ENCODE data around the gene NLRP6. TPM values are rescaled to one million over a fixed set of nuclear protein-coding genes. Genes with fewer than 3 reads are reported as not detected.

NLRP6 gene
- total RNA-seq, 2 experiments from 2014 or later: 0.25 to 0.65 TPM

GRCh38 chr11:244376-244775, 33.8 kb upstream of the NLRP6 start:
- Histone ChIP-seq H3K4me3 (ENCODE audit: low read depth, low read length, poor library complexity, severe bottlenecking) (no peak overlapping the region), H2AFZ (ENCODE audit: low read length) (no peak overlapping the region), H3K36me3 (ENCODE audit: insufficient read depth, low read length) (peaks cover 96% of the 10 kb centered on the region), H3K4me1 (ENCODE audit: insufficient read depth, low read length, poor library complexity, severe bottlenecking) (no peaks in the 10 kb centered on the region), H3K9me3 (ENCODE audit: low read length) (no peaks in the 10 kb centered on the region), H3K9me2 (ENCODE audit: insufficient read depth, low read length) (no peaks in the 10 kb centered on the region), H3K27ac (ENCODE audit: low read depth, low read length, poor library complexity, severe bottlenecking) (no peak overlapping the region), H3K79me2 (ENCODE audit: insufficient read depth, low read depth, low read length) (peaks cover 6% of the 10 kb centered on the region; the same call in 1 of the 2 replicates), H3K4me2 (ENCODE audit: low read length) (no peak overlapping the region), H4K20me1 (ENCODE audit: insufficient read depth, low read length) (no peaks in the 10 kb centered on the region)
- ChIA-PET CTCF (ENCODE audit: unreplicated experiment) (no interaction called here), POLR2A (no interaction called here)
- TF ChIP-seq, protein P1, sequence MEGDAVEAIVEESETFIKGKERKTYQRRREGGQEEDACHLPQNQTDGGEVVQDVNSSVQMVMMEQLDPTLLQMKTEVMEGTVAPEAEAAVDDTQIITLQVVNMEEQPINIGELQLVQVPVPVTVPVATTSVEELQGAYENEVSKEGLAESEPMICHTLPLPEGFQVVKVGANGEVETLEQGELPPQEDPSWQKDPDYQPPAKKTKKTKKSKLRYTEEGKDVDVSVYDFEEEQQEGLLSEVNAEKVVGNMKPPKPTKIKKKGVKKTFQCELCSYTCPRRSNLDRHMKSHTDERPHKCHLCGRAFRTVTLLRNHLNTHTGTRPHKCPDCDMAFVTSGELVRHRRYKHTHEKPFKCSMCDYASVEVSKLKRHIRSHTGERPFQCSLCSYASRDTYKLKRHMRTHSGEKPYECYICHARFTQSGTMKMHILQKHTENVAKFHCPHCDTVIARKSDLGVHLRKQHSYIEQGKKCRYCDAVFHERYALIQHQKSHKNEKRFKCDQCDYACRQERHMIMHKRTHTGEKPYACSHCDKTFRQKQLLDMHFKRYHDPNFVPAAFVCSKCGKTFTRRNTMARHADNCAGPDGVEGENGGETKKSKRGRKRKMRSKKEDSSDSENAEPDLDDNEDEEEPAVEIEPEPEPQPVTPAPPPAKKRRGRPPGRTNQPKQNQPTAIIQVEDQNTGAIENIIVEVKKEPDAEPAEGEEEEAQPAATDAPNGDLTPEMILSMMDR (conservative IDR thresholded peaks at IDR 0.05; ENCODE audit: low read length): no peak
- no peak for TF ChIP-seq EZH2phosphoT487 (IDR thresholded peaks at IDR 0.05; ENCODE audit: borderline replicate concordance, low read depth, low read length)
- intact Hi-C loops (cut with micrococcal nuclease; ENCODE audit: unreplicated experiment): no loop called here
- DNase-seq (ENCODE audit: low spot score): no peak
- BruUV-seq (replicated peaks): no TSS peak

GRCh38 chr11:249062-249461, 29.1 kb upstream of the NLRP6 start:
- ChIA-PET CTCF (ENCODE audit: unreplicated experiment) (no interaction called here), POLR2A (interaction anchor here (0.7 to 1.1 kb wide), 3 partner anchors 8 to 19 kb away, joined by 3 to 4 read pairs (median 3); partner anchors contain the start of gene PSMD13)
- TF ChIP-seq, protein P1 (conservative IDR thresholded peaks at IDR 0.05; ENCODE audit: low read length): no peak
- TF ChIP-seq EZH2phosphoT487 (IDR thresholded peaks at IDR 0.05; ENCODE audit: borderline replicate concordance, low read depth, low read length): no peak
- no peak overlapping the region for H3K27ac ChIP-seq (ENCODE audit: low read depth, low read length, poor library complexity, severe bottlenecking)
- intact Hi-C loops (cut with micrococcal nuclease; ENCODE audit: unreplicated experiment): no loop called here
- no peak overlapping the region for H2AFZ ChIP-seq (ENCODE audit: low read length)
- H3K79me2 ChIP-seq (ENCODE audit: insufficient read depth, low read depth, low read length): no peaks in the 10 kb centered on the region
- no peak overlapping the region for H3K4me3 ChIP-seq (ENCODE audit: low read depth, low read length, poor library complexity, severe bottlenecking)
- H3K9me2 ChIP-seq (ENCODE audit: insufficient read depth, low read length): no peaks in the 10 kb centered on the region
- H3K36me3 ChIP-seq (ENCODE audit: insufficient read depth, low read length): peaks cover 97% of the 10 kb centered on the region
- H3K9me3 ChIP-seq (ENCODE audit: low read length): no peaks in the 10 kb centered on the region
- DNase-seq (ENCODE audit: low spot score): no peak
- H3K4me2 ChIP-seq (ENCODE audit: low read length): no peak overlapping the region
- H3K4me1 ChIP-seq (ENCODE audit: insufficient read depth, low read length, poor library complexity, severe bottlenecking): no peaks in the 10 kb centered on the region
- no peaks in the 10 kb centered on the region for H4K20me1 ChIP-seq (ENCODE audit: insufficient read depth, low read length)
- no TSS peak for BruUV-seq (replicated peaks)

- POLR2A ChIA-PET: interaction anchor here (0.8 to 1.6 kb wide), 5 partner anchors 9 to 43 kb away, joined by 3 to 5 read pairs (median 4); partner anchors contain the start of genes BET1L, PSMD13 and RIC8A
Observed at GRCh38 chr11:250274-250673, 27.9 kb upstream of the NLRP6 start.

More at GRCh38 chr11:250274-250673, 27.9 kb upstream of the NLRP6 start:
- H3K4me1 ChIP-seq (ENCODE audit: insufficient read depth, low read length, poor library complexity, severe bottlenecking): no peaks in the 10 kb centered on the region
- H3K9me3 ChIP-seq (ENCODE audit: low read length): no peaks in the 10 kb centered on the region
- H3K4me3 ChIP-seq (ENCODE audit: low read depth, low read length, poor library complexity, severe bottlenecking): no peak overlapping the region
- no TSS peak for BruUV-seq (replicated peaks)
- DNase-seq (ENCODE audit: low spot score): no peak
- peaks cover 85% of the 10 kb centered on the region for H3K36me3 ChIP-seq (ENCODE audit: insufficient read depth, low read length)
- H2AFZ ChIP-seq (ENCODE audit: low read length): no peak overlapping the region
- TF ChIP-seq EZH2phosphoT487 (IDR thresholded peaks at IDR 0.05; ENCODE audit: borderline replicate concordance, low read depth, low read length): no peak
- TF ChIP-seq, protein P1 (conservative IDR thresholded peaks at IDR 0.05; ENCODE audit: low read length): no peak
- intact Hi-C loops (cut with micrococcal nuclease; ENCODE audit: unreplicated experiment): loop anchor here (2.0 to 10.0 kb wide), 2 partner anchors 55 to 111 kb away; partner anchors contain the start of gene IFITM2
- H4K20me1 ChIP-seq (ENCODE audit: insufficient read depth, low read length): no peaks in the 10 kb centered on the region
- no peaks in the 10 kb centered on the region for H3K9me2 ChIP-seq (ENCODE audit: insufficient read depth, low read length)
- CTCF ChIA-PET (ENCODE audit: unreplicated experiment): interaction anchor here (1.1 to 1.8 kb wide), 4 partner anchors 11 to 114 kb away, joined by 3 to 7 read pairs (median 4); no protein-coding TSS in a partner anchor
- no peak overlapping the region for H3K4me2 ChIP-seq (ENCODE audit: low read length)
- no peak overlapping the region for H3K27ac ChIP-seq (ENCODE audit: low read depth, low read length, poor library complexity, severe bottlenecking)
- H3K79me2 ChIP-seq (ENCODE audit: insufficient read depth, low read depth, low read length): no peaks in the 10 kb centered on the region

Measured in OCI-LY7 (cell line).